ENCODE results near the gene PODXL2.

Gene PODXL2

GRCh38 chr3:127587876-127588275 is 41.1 kb upstream of the PODXL2 start:
- H3K4me3 ChIP-seq (ENCODE audit: low read depth, low read length): no peak overlapping the region
- in situ Hi-C loops (cut with HindIII; ENCODE audit: low pct_ligation_motif_present, low sequenced_read_pairs): no loop called here
- no peaks in the 10 kb centered on the region for H3K36me3 ChIP-seq (replicated peaks)
- no peak for TF ChIP-seq CTCF (IDR thresholded peaks at IDR 0.05; ENCODE audit: low read depth, low read length, missing control alignments)
- no peak overlapping the region for H3K27ac ChIP-seq
- no peaks in the 10 kb centered on the region for H3K27me3 ChIP-seq (replicated peaks)
- DNase-seq: no peak

DNA sequence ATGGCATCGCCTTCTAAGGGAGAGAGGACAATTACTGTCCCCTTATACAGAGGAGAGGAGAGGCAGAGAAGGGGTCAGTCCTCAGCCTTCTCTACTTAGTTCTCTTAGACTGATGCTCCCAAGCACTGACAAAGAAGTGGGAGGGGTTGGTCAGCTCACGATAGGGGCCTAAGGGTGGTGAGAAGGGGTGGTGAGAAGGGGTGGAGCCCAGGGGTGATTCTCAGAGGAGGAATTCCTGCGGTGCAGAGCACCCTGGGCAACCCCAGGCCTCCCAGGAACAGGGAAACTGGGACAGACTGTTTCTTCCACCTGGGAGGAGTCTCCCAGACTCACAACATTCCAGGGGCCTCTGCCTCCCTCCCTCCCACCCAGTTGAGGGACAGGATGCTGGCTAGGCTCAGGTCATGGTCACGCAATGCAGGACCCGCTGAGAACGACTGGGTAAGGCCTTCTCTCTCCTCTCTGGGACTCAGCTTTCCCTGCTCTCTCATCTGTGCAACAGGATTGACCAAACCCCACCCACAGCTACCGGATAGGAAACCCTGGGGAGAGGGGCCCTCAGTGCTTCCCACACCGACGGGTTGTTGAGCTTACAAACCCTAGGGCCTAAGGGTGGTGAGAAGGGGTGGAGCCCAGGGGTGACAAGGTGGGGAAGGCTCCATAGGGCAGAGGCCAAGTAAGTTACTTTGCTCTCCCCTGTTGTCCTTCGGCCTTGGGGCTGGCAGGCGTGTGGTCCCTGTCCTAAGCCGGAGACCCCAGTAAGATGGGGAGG is 40.0 kb upstream of the PODXL2 start:
- Histone ChIP-seq H3K36me3 (replicated peaks) (no peaks in the 10 kb centered on the region), H3K4me3 (ENCODE audit: low read depth, low read length) (peak overlapping the region; percentile 77), H3K27ac (peak overlapping the region; percentile 80), H3K27me3 (replicated peaks) (no peaks in the 10 kb centered on the region)
- DNase-seq: peak; percentile 70
- in situ Hi-C loops (cut with HindIII; ENCODE audit: low pct_ligation_motif_present, low sequenced_read_pairs): no loop called here
- no peak for TF ChIP-seq CTCF (IDR thresholded peaks at IDR 0.05; ENCODE audit: low read depth, low read length, missing control alignments)

DNA sequence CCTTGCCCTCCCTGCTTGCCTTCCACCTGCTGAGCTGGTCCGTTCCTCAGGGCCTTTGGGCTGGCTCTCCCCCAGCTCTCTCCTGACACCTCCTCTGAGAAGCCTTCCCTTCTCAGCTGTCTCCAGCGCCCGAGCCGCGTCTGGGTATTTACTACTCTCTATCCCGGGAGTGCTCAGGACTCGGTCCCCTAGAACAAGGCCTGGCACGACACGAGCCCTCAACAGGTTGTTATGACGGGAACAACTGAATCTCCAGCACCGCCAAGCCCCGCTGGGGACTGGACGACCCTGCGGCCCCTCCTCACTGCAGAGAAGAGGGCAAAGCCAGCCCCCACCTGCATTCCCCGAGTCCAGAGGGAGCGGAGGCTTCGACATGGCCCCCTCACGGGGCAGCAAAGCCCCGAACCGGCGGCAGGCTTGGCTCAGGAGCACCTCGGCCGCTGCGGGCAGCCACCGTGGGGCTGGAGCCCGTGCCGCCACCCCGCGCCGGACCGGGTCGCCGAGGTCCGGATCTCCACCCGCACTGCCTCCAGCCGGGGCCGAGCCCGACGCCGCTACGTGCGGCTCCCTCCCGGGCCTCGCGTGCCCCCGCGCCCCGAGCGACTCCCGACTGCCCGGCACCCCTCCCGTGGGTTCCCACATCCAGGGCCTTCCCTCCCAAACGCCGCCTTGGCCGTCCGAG is 39.2 kb upstream of the PODXL2 start:
- in situ Hi-C loops (cut with HindIII; ENCODE audit: low pct_ligation_motif_present, low sequenced_read_pairs): no loop called here
- Histone ChIP-seq H3K4me3 (ENCODE audit: low read depth, low read length) (peak overlapping the region; percentile 77), H3K27me3 (replicated peaks) (no peaks in the 10 kb centered on the region), H3K27ac (peak overlapping the region; percentile 80), H3K36me3 (replicated peaks) (no peaks in the 10 kb centered on the region)
- TF ChIP-seq CTCF (IDR thresholded peaks at IDR 0.05; ENCODE audit: low read depth, low read length, missing control alignments): no peak
- DNase-seq: no peak

GRCh38 chr3:127590282-127590592 is 38.7 kb upstream of the PODXL2 start:
- H3K36me3 ChIP-seq (replicated peaks): no peaks in the 10 kb centered on the region
- DNase-seq: no peak
- H3K4me3 ChIP-seq (ENCODE audit: low read depth, low read length): peak overlapping the region; percentile 77
- no peak for TF ChIP-seq CTCF (IDR thresholded peaks at IDR 0.05; ENCODE audit: low read depth, low read length, missing control alignments)
- in situ Hi-C loops (cut with HindIII; ENCODE audit: low pct_ligation_motif_present, low sequenced_read_pairs): no loop called here
- peak overlapping the region; percentile 80 for H3K27ac ChIP-seq
- no peaks in the 10 kb centered on the region for H3K27me3 ChIP-seq (replicated peaks)

DNA sequence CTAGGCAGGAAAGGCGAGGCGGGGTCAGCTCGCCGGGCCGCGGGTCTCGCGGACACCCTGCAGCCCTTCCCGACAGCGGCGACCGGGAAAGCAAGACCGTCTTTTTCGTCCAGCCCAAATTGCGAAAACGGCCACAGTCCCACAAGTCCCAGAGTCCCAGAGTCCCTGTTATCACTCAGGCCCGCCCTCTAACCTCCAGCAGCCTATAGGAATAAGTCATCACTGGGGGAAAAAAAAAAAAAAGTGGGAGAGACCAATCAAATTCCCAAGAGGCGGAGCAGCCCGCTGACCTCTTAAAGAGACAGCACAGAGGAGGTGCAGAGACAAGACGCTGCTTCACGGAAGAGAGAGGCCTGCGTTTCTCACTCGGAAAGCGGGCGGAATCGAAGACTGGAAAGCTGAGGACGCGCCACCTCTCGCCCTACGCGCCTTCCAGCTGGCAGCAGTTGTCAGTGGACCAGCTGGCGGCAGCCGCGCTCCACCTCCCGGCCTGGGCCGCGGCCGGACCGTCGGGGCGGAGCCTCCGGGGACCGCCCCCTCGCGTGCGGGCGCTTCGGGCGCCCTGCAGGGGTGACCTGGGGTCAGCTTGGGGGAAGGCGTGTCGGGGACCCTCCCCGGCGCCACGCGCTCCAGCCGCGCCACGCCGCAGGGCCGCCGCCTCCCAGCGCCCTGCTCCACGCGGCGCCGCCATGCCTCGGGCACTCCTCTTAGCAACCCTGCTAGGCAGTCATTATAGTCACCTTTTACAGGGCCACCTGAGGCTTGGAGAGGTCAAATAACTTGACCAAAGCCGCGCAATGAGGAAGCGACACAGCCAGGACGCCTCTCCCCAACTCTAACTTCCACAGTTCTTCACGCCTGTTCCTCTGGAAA is 38.2 kb upstream of the PODXL2 start, which contains the start of gene TPRA1:
TPRA1 (minus strand) TSS at position 141 of the 873 bp plus-strand sequence. CDS start 10,587 bp downstream, outside the sequence.
- no peaks in the 10 kb centered on the region for H3K36me3 ChIP-seq (replicated peaks)
- DNase-seq: peak; percentile 95
- H3K27me3 ChIP-seq (replicated peaks): no peaks in the 10 kb centered on the region
- H3K4me3 ChIP-seq (ENCODE audit: low read depth, low read length): peak within 1 kb of the TSS; percentile 77
- peak within 1 kb of the TSS; percentile 80 for H3K27ac ChIP-seq
- TF ChIP-seq CTCF (IDR thresholded peaks at IDR 0.05; ENCODE audit: low read depth, low read length, missing control alignments): peak; percentile 16
- in situ Hi-C loops (cut with HindIII; ENCODE audit: low pct_ligation_motif_present, low sequenced_read_pairs): no loop called here
